Measurements from ENCODE around the gene COQ8B. TPM values are rescaled to one million over a fixed set of nuclear protein-coding genes. Genes with fewer than 3 reads are reported as not detected.

COQ8B gene
- total and polyA plus RNA-seq, 4 donors: 34.7 to 78.8 (median 52.3) TPM

- no peak for TF ChIP-seq CTCF (IDR thresholded peaks at IDR 0.05; ENCODE audit: control extremely low read depth, extremely low read depth)
- DNase-seq: no peak
- H3K4me1 ChIP-seq (ENCODE audit: control insufficient read depth in 5 of 5, insufficient read depth in 5 of 5, low read length in 5 of 5): peaks cover 8 to 13% (median 11%) of the 10 kb centered on the region in 5 donors
- H3K36me3 ChIP-seq (ENCODE audit: control insufficient read depth in 4 of 4, insufficient read depth in 4 of 4, low read length in 4 of 4): peaks cover 19 to 33% (median 30%) of the 10 kb centered on the region in 4 donors
- peak overlapping the region in 1 of 2 donors; percentile 33 for H3K27ac ChIP-seq (ENCODE audit: low read depth in 1 of 2, low read length in 1 of 2)
- no peaks in the 10 kb centered on the region for H3K27me3 ChIP-seq (ENCODE audit: control insufficient read depth in 3 of 3, insufficient read depth in 3 of 3, low read length in 2 of 3)
- WGBS, 2 donors: 93 to 94% methylated on average over 5 of the region's 5 CpGs
- no peak overlapping the region for H3K9ac ChIP-seq (ENCODE audit: insufficient read depth in 1 of 2, low read length in 2 of 2)
- H3K4me3 ChIP-seq: no peak overlapping the region
- peaks cover 0 to 5% (median 0%) of the 10 kb centered on the region in 4 donors for H3K9me3 ChIP-seq (ENCODE audit: control insufficient read depth in 4 of 4, insufficient read depth in 3 of 4, low read length in 3 of 4)
- no peak for ATAC-seq (ENCODE audit: insufficient read depth, low FRiP score)
Measured at GRCh38 chr19:40723661-40724254, 7.1 kb upstream of the COQ8B start.

GRCh38 chr19:40721936-40722661 lies 5.4 kb upstream of the COQ8B start:
- peaks cover 11 to 23% (median 17%) of the 10 kb centered on the region in 4 donors for H3K36me3 ChIP-seq (ENCODE audit: control insufficient read depth in 4 of 4, insufficient read depth in 4 of 4, low read length in 4 of 4)

GRCh38 chr19:40721140-40721486 lies 4.4 kb upstream of the COQ8B start:
- Histone ChIP-seq H3K4me3 (no peak overlapping the region), H3K9ac (ENCODE audit: insufficient read depth in 1 of 2, low read length in 2 of 2) (no peak overlapping the region), H3K4me1 (ENCODE audit: control insufficient read depth in 5 of 5, insufficient read depth in 5 of 5, low read length in 5 of 5) (peaks cover 11 to 29% (median 13%) of the 10 kb centered on the region in 5 donors), H3K27me3 (ENCODE audit: control insufficient read depth in 3 of 3, insufficient read depth in 3 of 3, low read length in 2 of 3) (no peaks in the 10 kb centered on the region), H3K36me3 (ENCODE audit: control insufficient read depth in 4 of 4, insufficient read depth in 4 of 4, low read length in 4 of 4) (peaks cover 6 to 18% (median 10%) of the 10 kb centered on the region in 4 donors), H3K9me3 (ENCODE audit: control insufficient read depth in 4 of 4, insufficient read depth in 3 of 4, low read length in 3 of 4) (no peaks in the 10 kb centered on the region), H3K27ac (ENCODE audit: low read depth in 1 of 2, low read length in 1 of 2) (peak overlapping the region; percentile 92 to 97)
- WGBS, 2 donors: 79 to 85% methylated on average over 6 of the region's 6 CpGs
- no peak for ATAC-seq (ENCODE audit: insufficient read depth, low FRiP score)
- DNase-seq: no peak
- TF ChIP-seq CTCF (IDR thresholded peaks at IDR 0.05; ENCODE audit: control extremely low read depth, extremely low read depth): no peak

More at GRCh38 chr19:40721936-40722661, 5.4 kb upstream of the COQ8B start:
- no peak overlapping the region for H3K4me3 ChIP-seq
- peaks cover 8 to 26% (median 13%) of the 10 kb centered on the region in 5 donors for H3K4me1 ChIP-seq (ENCODE audit: control insufficient read depth in 5 of 5, insufficient read depth in 5 of 5, low read length in 5 of 5)
- WGBS, 2 donors: 65 to 81% methylated on average over 9 of the region's 9 CpGs
- DNase-seq (no peak), ATAC-seq (ENCODE audit: insufficient read depth, low FRiP score) (no peak)
- H3K9me3 ChIP-seq (ENCODE audit: control insufficient read depth in 4 of 4, insufficient read depth in 3 of 4, low read length in 3 of 4): peaks cover 0 to 2% (median 0%) of the 10 kb centered on the region in 4 donors
- no peak for TF ChIP-seq CTCF (IDR thresholded peaks at IDR 0.05; ENCODE audit: control extremely low read depth, extremely low read depth)
- peak overlapping the region; percentile 62 to 92 for H3K27ac ChIP-seq (ENCODE audit: low read depth in 1 of 2, low read length in 1 of 2)
- no peaks in the 10 kb centered on the region for H3K27me3 ChIP-seq (ENCODE audit: control insufficient read depth in 3 of 3, insufficient read depth in 3 of 3, low read length in 2 of 3)
- H3K9ac ChIP-seq (ENCODE audit: insufficient read depth in 1 of 2, low read length in 2 of 2): no peak overlapping the region
